ENCODE data around the gene EEF1E1.

GRCh38 chr6:8060346-8060745 lies 42.0 kb downstream of the EEF1E1 start:
- TF ChIP-seq POLR2A (IDR thresholded peaks at IDR 0.05) = no peak
- no peak for TF ChIP-seq CTCF (IDR thresholded peaks at IDR 0.05)
